H1 (cell line): Measurements from ENCODE around the gene LTB4R. TPM values are rescaled to one million over a fixed set of nuclear protein-coding genes. Genes with fewer than 3 reads are reported as not detected.

Experiments
- ASH2L ChIP-seq: fragments of 200-600, 300-600 bp; sonication (generic); IDR thresholded peaks from one replicate; pipeline ENCODE4 v1.7.1; 2017; ENCODE audit warnings: low read length
- GABPA ChIP-seq: IDR thresholded peaks from 2 replicates; pipeline ENCODE4 v1.6.1; 2011; ENCODE audit warnings: mild to moderate bottlenecking, low read length, moderate library complexity, borderline replicate concordance; ENCODE audit not compliant: insufficient read depth
- SRF ChIP-seq: IDR thresholded peaks from 2 replicates; pipeline ENCODE4 v1.6.1; 2011; ENCODE audit warnings: mild to moderate bottlenecking, low read depth, low read length, moderate library complexity
- ZNF274 ChIP-seq: IDR thresholded peaks from 2 replicates; pipeline ENCODE4 v1.7.0; 2012; ENCODE audit warnings: low read length, borderline replicate concordance; ENCODE audit errors: extremely low read depth
- polyA plus RNA-seq, 7 experiments: library from polyadenylated mRNA; depleted of rRNA in 3 of 7; stranded (reverse) in 5 of 7; unstranded in 2 of 7; fragments of >200 nt in 5 of 7; fragments of 200-250 nt in 2 of 7; gene quantifications; 1 replicate in 5 of 7; 2 replicates in 1 of 7; 4 replicates in 1 of 7; pipeline versions ENCODE4 v1.2.1 to v1.2.3, GENCODE V29; 2011 to 2013; ENCODE audit warnings: missing spikeins in 2 of 7, mixed read lengths in 2 of 7
- total RNA-seq: library from RNA; stranded (reverse); fragmentation: NEBNext Ultra II Directional; extraction: Animal tissue kit (Norgen Biotek cat#: 25700); gene quantifications from 2 replicates; pipeline ENCODE4 v1.2.1, GENCODE V29; 2021

LTB4R gene
- total and polyA plus RNA-seq, 2 of the 8 experiments (the other 6 are each of a cell fraction or from before 2014, with no cell fraction given) = 4.1 to 6.7 TPM

- no peak for TF ChIP-seq GABPA
- no peak for TF ChIP-seq ASH2L
- TF ChIP-seq ZNF274 = no peak
- no peak for TF ChIP-seq SRF
These were observed 5.3 kb downstream of the LTB4R start (continued) for GRCh38 chr14:24316597-24316950.
